ENCODE data around the gene CRABP2.

Gene CRABP2

DNA sequence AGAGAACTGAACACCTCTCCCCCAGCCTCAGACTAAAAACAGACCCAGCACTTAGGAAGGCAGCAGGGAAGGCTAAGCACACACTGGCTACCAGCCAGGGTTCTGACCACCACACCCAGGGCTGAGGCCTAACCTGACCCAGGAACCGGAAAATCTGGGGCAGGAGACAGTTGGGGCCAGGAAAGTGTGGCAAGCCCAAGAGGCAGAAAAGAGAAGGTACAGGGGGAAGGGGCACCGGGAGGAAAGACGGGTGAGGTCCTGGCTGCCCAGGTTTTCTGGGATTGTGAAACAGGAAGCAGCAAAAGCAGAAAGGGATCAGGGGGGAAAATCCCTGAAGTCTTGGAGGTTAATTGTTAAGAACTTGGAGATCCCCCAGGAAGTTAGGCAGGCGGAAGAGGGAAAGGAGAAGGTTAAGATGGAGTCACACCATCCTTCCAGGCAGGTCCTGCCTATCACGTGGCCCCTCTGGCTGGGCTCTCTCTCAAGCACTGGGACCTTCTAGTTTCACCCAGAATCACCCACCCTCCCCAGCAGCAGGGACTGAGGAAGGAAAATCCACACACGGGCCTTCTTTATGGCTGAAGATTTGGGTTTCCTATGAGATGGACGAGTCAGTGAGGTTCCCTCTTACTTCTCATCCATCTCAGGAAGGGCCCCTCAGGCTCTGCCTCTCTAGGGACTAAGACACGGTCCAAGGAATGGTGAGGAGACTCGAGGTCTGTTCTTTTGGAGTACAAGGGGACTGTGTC, 43.5 kb upstream of the CRABP2 start:
- no peak overlapping the region for H2AFZ ChIP-seq (ENCODE audit: low read depth)
- TF ChIP-seq, protein P1, sequence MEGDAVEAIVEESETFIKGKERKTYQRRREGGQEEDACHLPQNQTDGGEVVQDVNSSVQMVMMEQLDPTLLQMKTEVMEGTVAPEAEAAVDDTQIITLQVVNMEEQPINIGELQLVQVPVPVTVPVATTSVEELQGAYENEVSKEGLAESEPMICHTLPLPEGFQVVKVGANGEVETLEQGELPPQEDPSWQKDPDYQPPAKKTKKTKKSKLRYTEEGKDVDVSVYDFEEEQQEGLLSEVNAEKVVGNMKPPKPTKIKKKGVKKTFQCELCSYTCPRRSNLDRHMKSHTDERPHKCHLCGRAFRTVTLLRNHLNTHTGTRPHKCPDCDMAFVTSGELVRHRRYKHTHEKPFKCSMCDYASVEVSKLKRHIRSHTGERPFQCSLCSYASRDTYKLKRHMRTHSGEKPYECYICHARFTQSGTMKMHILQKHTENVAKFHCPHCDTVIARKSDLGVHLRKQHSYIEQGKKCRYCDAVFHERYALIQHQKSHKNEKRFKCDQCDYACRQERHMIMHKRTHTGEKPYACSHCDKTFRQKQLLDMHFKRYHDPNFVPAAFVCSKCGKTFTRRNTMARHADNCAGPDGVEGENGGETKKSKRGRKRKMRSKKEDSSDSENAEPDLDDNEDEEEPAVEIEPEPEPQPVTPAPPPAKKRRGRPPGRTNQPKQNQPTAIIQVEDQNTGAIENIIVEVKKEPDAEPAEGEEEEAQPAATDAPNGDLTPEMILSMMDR (conservative IDR thresholded peaks at IDR 0.05; ENCODE audit: low read depth, low read length): no peak
- peaks cover 92% of the 10 kb centered on the region for H3K79me2 ChIP-seq (ENCODE audit: insufficient read depth, low read depth)
- peaks cover 58% of the 10 kb centered on the region for H3K4me1 ChIP-seq (ENCODE audit: low read depth, poor library complexity, severe bottlenecking)
- H3K4me3 ChIP-seq (IDR thresholded peaks at IDR 0.05; ENCODE audit: insufficient read depth, low read depth, low read length): peak overlapping the region; percentile 90
- no peaks in the 10 kb centered on the region for H3K27me3 ChIP-seq (ENCODE audit: insufficient read depth, low read depth)
- no peaks in the 10 kb centered on the region; the same call in 1 of the 2 replicates for H3K36me3 ChIP-seq (ENCODE audit: insufficient read depth)
- H4K20me1 ChIP-seq (ENCODE audit: insufficient read depth): peaks cover 11% of the 10 kb centered on the region; the same call in 1 of the 2 replicates
- H3K4me2 ChIP-seq: peak overlapping the region; percentile 97
- H3K27ac ChIP-seq: peak overlapping the region; percentile 85
- peak overlapping the region; percentile 92 for H3K9ac ChIP-seq

DNA sequence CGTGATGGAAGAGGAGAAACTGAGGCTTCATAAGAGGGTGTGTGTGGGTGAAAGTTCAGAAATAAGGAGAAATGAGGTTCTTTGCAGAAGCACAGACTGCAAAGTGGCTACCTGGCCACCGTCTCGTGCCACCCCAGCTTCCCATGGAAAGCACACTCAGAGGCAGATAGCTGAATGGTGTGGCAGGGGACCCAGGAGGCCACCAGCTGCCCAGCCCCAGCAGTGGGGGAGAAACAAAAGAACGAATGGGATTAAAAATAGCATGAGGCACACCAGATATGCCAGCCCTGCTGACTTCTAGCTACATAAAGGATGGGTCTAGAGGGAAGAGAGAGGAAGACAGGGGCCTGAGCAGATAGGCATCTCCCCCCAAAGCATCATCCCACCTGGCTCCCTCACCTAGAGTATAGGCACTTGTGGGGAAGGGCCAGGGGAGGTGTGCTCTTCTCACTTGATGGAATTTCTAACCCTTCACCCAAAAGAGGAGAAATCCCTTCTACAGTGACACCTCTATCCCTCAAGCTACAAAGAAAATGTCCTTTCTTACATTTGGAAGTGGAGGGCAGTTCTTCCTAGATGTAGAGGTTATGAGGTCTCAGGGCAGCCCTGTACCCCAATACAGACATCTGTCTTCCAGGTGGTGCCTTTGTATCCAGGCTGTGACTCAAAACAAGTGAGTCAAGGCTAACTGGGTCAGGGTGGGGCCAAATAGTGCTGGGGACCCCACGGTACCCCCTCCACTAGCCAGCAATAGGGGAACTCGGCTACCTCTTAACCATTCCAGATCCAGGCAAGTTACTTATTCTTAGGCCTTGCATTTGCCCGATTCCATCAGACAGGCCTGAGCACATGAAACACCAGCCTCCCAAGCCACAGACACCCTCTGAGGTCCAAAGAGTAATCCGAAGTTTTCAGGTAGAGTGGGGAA, 42.6 kb upstream of the CRABP2 start:
- TF ChIP-seq, protein P1 (conservative IDR thresholded peaks at IDR 0.05; ENCODE audit: low read depth, low read length): peak; percentile 22; the same call in 1 of the 2 replicates
- H3K4me2 ChIP-seq: peak overlapping the region; percentile 97
- peaks cover 90% of the 10 kb centered on the region for H3K79me2 ChIP-seq (ENCODE audit: insufficient read depth, low read depth)
- peak overlapping the region; percentile 90 for H3K4me3 ChIP-seq (IDR thresholded peaks at IDR 0.05; ENCODE audit: insufficient read depth, low read depth, low read length)
- H3K36me3 ChIP-seq (ENCODE audit: insufficient read depth): no peaks in the 10 kb centered on the region; the same call in 1 of the 2 replicates
- no peak overlapping the region for H2AFZ ChIP-seq (ENCODE audit: low read depth)
- no peaks in the 10 kb centered on the region for H3K27me3 ChIP-seq (ENCODE audit: insufficient read depth, low read depth)
- peaks cover 11% of the 10 kb centered on the region; the same call in 1 of the 2 replicates for H4K20me1 ChIP-seq (ENCODE audit: insufficient read depth)
- H3K9ac ChIP-seq: peak overlapping the region; percentile 92
- peaks cover 58% of the 10 kb centered on the region for H3K4me1 ChIP-seq (ENCODE audit: low read depth, poor library complexity, severe bottlenecking)
- peak overlapping the region; percentile 85 for H3K27ac ChIP-seq

DNA sequence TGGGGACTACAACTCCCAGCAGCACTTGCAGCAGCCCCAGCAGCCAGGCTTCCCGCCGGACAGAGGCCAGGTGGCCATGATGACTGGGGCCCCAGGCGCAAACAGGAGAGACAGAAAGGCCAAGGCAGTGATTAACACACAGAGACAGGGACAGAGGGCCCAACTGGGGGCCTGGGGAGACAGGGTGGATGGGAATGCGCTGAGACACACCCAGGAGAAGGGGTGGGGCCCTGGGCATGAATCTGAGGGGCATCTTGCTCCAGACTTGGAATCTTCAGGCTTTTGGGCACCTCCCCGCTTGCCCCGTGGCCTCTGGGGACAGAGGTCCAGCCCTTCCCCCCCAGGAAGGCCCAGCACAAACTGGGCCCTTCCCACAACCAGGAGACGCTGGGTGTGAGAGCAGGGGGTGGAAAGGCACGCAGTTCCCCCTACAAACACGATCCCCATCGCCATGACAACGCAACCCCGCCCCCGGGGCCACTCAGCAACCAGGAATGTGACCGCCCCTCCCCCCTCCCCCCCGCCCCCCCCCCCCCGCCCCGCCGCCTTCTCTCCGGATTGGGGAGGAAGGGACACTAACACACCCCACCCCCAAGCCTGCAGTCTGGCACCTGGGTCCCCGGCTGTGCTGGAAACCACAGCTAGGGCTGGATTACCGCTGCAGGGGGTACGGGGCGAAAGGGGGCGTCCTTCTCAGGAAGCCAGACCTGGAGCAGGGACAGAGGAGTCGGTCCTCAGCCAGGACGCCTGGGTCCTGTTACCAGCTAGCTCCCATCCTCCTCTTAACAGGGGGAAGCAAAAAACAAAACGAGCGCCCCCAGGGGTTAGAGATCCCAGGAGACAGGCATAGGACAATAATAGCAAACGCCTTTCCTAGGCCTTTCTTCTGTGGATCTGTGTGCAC, 41.6 kb upstream of the CRABP2 start:
- no peaks in the 10 kb centered on the region for H3K27me3 ChIP-seq (ENCODE audit: insufficient read depth, low read depth)
- H3K36me3 ChIP-seq (ENCODE audit: insufficient read depth): no peaks in the 10 kb centered on the region; the same call in 1 of the 2 replicates
- peak overlapping the region; percentile 86 for H3K27ac ChIP-seq
- peaks cover 86% of the 10 kb centered on the region for H3K79me2 ChIP-seq (ENCODE audit: insufficient read depth, low read depth)
- peaks cover 62% of the 10 kb centered on the region for H3K4me1 ChIP-seq (ENCODE audit: low read depth, poor library complexity, severe bottlenecking)
- H2AFZ ChIP-seq (ENCODE audit: low read depth): no peak overlapping the region
- peaks cover 11% of the 10 kb centered on the region; the same call in 1 of the 2 replicates for H4K20me1 ChIP-seq (ENCODE audit: insufficient read depth)
- peak overlapping the region; percentile 90 for H3K4me3 ChIP-seq (IDR thresholded peaks at IDR 0.05; ENCODE audit: insufficient read depth, low read depth, low read length)
- TF ChIP-seq, protein P1 (conservative IDR thresholded peaks at IDR 0.05; ENCODE audit: low read depth, low read length): peak; percentile 75
- H3K9ac ChIP-seq: peak overlapping the region; percentile 92
- H3K4me2 ChIP-seq: peak overlapping the region; percentile 97

DNA sequence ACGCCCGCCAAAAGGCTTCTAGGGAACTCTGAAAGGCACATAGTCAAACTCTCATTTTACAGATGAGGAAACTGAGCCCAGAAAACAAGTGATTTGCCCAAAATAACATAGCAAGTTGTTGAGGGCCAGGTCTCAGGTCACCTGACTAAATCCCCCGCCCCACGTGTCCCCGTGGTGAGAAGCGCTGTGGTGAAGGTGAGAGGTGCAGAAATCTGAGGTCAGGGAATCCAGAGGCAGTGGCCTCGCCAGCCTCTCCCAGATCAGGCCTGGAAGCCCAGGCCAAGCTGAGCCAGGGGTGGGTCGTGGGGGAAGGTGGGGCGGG, 41.0 kb upstream of the CRABP2 start:
- peaks cover 11% of the 10 kb centered on the region; the same call in 1 of the 2 replicates for H4K20me1 ChIP-seq (ENCODE audit: insufficient read depth)
- peak overlapping the region; percentile 86 for H3K27ac ChIP-seq
- TF ChIP-seq, protein P1 (conservative IDR thresholded peaks at IDR 0.05; ENCODE audit: low read depth, low read length): no peak
- H3K4me3 ChIP-seq (IDR thresholded peaks at IDR 0.05; ENCODE audit: insufficient read depth, low read depth, low read length): peak overlapping the region; percentile 82
- H3K9ac ChIP-seq: peak overlapping the region; percentile 84
- no peaks in the 10 kb centered on the region for H3K27me3 ChIP-seq (ENCODE audit: insufficient read depth, low read depth)
- H3K79me2 ChIP-seq (ENCODE audit: insufficient read depth, low read depth): peaks cover 83% of the 10 kb centered on the region
- H3K4me1 ChIP-seq (ENCODE audit: low read depth, poor library complexity, severe bottlenecking): peaks cover 68% of the 10 kb centered on the region
- peak overlapping the region; percentile 94 for H3K4me2 ChIP-seq
- H3K36me3 ChIP-seq (ENCODE audit: insufficient read depth): no peaks in the 10 kb centered on the region; the same call in 1 of the 2 replicates
- H2AFZ ChIP-seq (ENCODE audit: low read depth): no peak overlapping the region
